Glomerular visceral epithelial cell (primary cell): ENCODE results near the gene PRKG1.
"Not testable (repeated sequence)": the region's sequence is repeated elsewhere in the genome, so short reads cannot be mapped to it uniquely, and the experiment has no call there.

Source experiments
- DNase-seq: peaks from one replicate; pipeline ENCODE4 v3.0.0-alpha.2; 2016; ENCODE audit errors: extremely low spot score

Gene PRKG1

GRCh38 chr10:51510231-51510630 is 435.9 kb downstream of the PRKG1 start:
- no peak for DNase-seq

DNA sequence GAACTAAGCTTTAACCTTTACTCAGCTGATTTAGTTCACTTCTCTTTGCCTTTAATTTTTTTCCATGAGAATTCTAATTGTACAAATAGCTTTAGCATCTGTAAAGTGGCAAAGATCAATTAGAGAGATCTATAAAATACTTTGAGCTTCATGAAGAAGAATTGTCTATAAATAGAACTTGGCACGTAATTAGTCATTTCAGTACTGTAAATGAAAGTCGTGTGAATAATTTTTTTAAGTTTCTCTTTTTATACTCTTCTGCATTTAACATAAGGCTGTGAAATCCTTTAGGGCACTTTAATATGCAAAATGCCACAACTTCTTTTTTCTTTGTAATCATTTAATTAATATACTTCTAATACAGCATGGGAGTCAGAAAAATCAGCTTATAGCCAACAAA is 447.3 kb downstream of the PRKG1 start:
- DNase-seq = no peak

DNA sequence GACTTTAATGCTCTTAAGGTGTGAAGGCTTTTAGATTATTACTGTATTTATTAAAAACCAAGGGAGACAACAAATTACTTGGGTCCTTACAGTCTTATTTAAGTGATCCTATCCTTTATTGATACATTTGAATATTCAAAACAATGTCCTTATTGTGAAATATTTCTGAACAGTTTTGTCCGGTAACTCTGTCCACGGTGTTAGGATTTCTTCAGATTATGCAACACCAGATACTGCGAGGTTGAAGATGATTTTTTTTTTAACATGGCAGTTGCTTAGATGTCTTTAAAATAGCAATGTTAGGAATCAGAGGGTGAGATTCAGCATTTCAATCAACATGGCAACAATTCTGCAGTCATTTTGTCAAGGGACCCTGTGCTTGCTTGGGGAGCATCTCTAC is 448.6 kb downstream of the PRKG1 start:
- no peak for DNase-seq

- no peak for DNase-seq
These were observed 449.2 kb downstream of the PRKG1 start for GRCh38 chr10:51523440-51523839.

GRCh38 chr10:51524041-51524440 is 449.8 kb downstream of the PRKG1 start:
- no peak for DNase-seq

- DNase-seq = no peak
These were observed 453.4 kb downstream of the PRKG1 start for GRCh38 chr10:51527522-51528219.

- DNase-seq = no peak
These were observed 454.2 kb downstream of the PRKG1 start for GRCh38 chr10:51528527-51528926.

- DNase-seq = no peak
These were observed 456.3 kb downstream of the PRKG1 start for GRCh38 chr10:51530541-51530940.

DNA sequence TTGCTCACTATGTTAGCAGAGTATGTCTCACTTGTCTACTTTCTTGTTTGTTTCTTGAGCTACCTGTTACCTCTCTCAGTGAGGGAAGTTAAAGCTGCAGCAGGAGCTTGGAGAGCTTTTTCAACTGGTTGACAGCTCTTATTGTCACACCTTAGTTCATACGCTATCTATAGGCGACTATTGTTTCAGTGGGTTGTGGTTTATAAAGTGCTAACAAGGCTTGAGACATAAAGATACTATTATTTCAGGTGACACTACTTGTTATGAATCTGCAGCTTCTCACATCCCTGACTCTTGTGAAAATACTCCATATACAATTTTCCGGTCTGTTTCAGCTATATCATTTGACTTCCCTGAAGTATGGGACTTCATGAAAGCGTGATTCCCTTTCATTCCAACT is 457.8 kb downstream of the PRKG1 start:
- no peak for DNase-seq

DNA sequence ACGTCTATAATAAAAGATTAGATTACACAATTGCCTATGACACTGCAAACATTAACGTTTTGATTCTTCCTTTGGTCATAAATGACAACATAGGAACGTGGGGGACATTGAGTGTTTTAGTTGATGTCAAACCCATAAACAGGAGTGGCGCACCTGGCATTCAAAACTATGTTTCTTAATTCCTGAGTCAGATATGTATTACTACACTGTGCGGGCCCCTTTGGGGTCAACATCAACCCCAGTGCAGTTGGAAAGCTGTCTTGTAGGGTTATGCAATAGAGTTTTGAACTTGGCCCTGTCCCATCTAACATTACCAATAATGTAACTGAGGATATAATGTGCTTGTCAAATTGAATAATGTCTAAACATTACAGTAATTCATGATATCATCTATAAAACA is 468.6 kb downstream of the PRKG1 start:
- DNase-seq = no peak

DNA sequence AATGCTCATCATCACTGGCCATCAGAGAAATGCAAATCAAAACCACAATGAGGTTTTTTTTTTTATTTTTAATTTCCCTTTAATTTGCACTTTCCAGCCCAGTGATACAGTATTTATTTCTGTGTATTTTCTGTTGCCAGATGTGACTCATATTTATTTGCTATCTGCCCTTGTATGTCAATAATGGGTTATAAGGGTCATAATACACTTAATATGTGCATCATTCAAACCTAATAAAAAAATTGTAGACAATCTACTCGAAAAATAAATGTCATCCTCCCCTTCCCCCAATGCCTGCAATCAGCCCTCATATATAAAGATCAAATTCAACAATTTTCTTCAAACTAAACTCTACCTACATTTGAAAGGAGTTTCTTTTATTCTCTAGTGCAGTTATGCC is 470.6 kb downstream of the PRKG1 start:
- DNase-seq = no peak

GRCh38 chr10:51547941-51548340 is 473.7 kb downstream of the PRKG1 start:
- DNase-seq = no peak

GRCh38 chr10:51552879-51553278 is 478.6 kb downstream of the PRKG1 start:
- DNase-seq = no peak

- no peak for DNase-seq
These were observed 490.7 kb downstream of the PRKG1 start for GRCh38 chr10:51564896-51565510.

GRCh38 chr10:51567271-51567670 is 493.0 kb downstream of the PRKG1 start:
- no peak for DNase-seq

GRCh38 chr10:51569467-51569866 is 495.2 kb downstream of the PRKG1 start:
- DNase-seq = no peak

GRCh38 chr10:51574248-51575048 is 500.2 kb downstream of the PRKG1 start:
- DNase-seq = no peak

GRCh38 chr10:51581196-51581595 is 506.9 kb downstream of the PRKG1 start:
- DNase-seq = not testable (repeated sequence)

GRCh38 chr10:51583976-51584375 is 509.7 kb downstream of the PRKG1 start:
- DNase-seq = no peak

DNA sequence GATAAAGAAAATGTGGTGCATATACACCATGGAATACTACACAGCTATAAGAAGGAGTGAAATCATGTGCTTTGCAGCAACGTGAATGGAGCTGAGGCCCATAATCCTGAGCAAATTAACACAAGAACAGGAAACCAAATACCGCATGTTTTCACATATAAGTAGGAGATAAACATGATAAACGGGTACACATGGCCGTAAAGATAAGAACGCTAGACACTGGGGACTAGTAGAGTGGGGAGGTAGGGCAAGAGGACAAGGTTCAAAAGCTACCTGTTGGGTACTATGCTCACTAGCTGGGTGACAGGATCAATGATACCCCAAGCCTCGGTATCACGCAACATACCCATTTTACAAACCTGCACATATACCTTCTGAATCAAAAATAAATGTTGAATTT is 511.5 kb downstream of the PRKG1 start:
- DNase-seq = no peak

GRCh38 chr10:51588984-51589383 is 514.7 kb downstream of the PRKG1 start:
- DNase-seq = no peak

- no peak for DNase-seq
These were observed 516.5 kb downstream of the PRKG1 start for GRCh38 chr10:51590818-51591217.

- DNase-seq = no peak
These were observed 522.4 kb downstream of the PRKG1 start for GRCh38 chr10:51596695-51597094.
